Endodermal cell (in vitro differentiated cells): ENCODE data around the gene MAPKAPK2. TPM values are rescaled to one million over a fixed set of nuclear protein-coding genes. Genes with fewer than 3 reads are reported as not detected.

Experiments
- DNase-seq: peaks from one replicate; pipeline ENCODE4 v3.0.0-alpha.2; 2017
- H3K27ac ChIP-seq: 2 replicates; pipeline ENCODE4 v1.5.1; 2013; ENCODE audit warnings: mild to moderate bottlenecking, low read depth, low read length, moderate library complexity
- H3K27me3 ChIP-seq: 2 replicates; pipeline ENCODE4 v1.6.1; 2013; ENCODE audit warnings: mild to moderate bottlenecking, low read length, moderate library complexity; ENCODE audit not compliant: insufficient read depth, control insufficient read depth, poor library complexity, severe bottlenecking
- H3K36me3 ChIP-seq: 2 replicates; pipeline ENCODE4 v1.7.0; 2013; ENCODE audit warnings: mild to moderate bottlenecking, low read length, moderate library complexity; ENCODE audit not compliant: control insufficient read depth, insufficient read depth
- H3K4me1 ChIP-seq: one replicate; pipeline ENCODE4 v1.7.0; 2013; ENCODE audit warnings: low read length; ENCODE audit not compliant: control insufficient read depth, insufficient read depth
- H3K4me3 ChIP-seq: 2 replicates; pipeline ENCODE4 v1.5.1; 2013; ENCODE audit warnings: mild to moderate bottlenecking, low read length, moderate library complexity
- H3K9ac ChIP-seq: 2 replicates; pipeline ENCODE4 v1.6.1; 2013; ENCODE audit warnings: mild to moderate bottlenecking, low read length, moderate library complexity; ENCODE audit not compliant: poor library complexity, severe bottlenecking; ENCODE audit errors: extremely low read depth
- H3K9me3 ChIP-seq: 2 replicates; pipeline ENCODE4 v1.6.1; 2013; ENCODE audit warnings: mild to moderate bottlenecking, low read length, moderate library complexity; ENCODE audit not compliant: control insufficient read depth
- H3K27ac Mint-ChIP-seq: 2 replicates; pipeline ENCODE4 v1.8.0; 2020; ENCODE audit warnings: mixed read lengths
- H3K27me3 Mint-ChIP-seq: 2 replicates; pipeline ENCODE4 v1.8.0; 2021; ENCODE audit warnings: mild to moderate bottlenecking, mixed read lengths; ENCODE audit not compliant: insufficient read depth
- H3K36me3 Mint-ChIP-seq: 2 replicates; pipeline ENCODE4 v1.8.0; 2020; ENCODE audit warnings: low read depth, mixed read lengths
- H3K4me1 Mint-ChIP-seq: 2 replicates; pipeline ENCODE4 v1.8.0; 2020; ENCODE audit warnings: mixed read lengths
- H3K4me3 Mint-ChIP-seq: 2 replicates; pipeline ENCODE4 v1.8.0; 2020; ENCODE audit warnings: mild to moderate bottlenecking, moderate library complexity, mixed read lengths
- H3K9me3 Mint-ChIP-seq: 2 replicates; pipeline ENCODE4 v1.8.0; 2020; ENCODE audit warnings: mild to moderate bottlenecking, mixed read lengths
- WGBS, 2 experiments: methylation state at CpG; one replicate each; pipeline versions ENCODE4 v1.1.5 to v1.1.7; 2013; ENCODE audit warnings: missing lambda C conversion rate in 2 of 2, mixed read lengths in 1 of 2; ENCODE audit not compliant: insufficient coverage in 1 of 2, insufficient read length in 1 of 2; 5-methylcytosine and 5-hydroxymethylcytosine counted together
- total RNA-seq, 2 donors: library from RNA; stranded (reverse); fragmentation: NEBNext Ultra II Directional in 1 of 2; extraction: Animal tissue kit (Norgen Biotek cat#: 25700) in 1 of 2; gene quantifications; 2 replicates in 1 of 2; 3 replicates in 1 of 2; pipeline ENCODE4 v1.2.1, GENCODE V29; 2021
- TF ChIP-seq, protein P1 (sequence below): fragments of 200-600 bp; sonication (generic); conservative IDR thresholded peaks from 2 replicates; pipeline ENCODE4 v1.5.0; 2021; ENCODE audit warnings: antibody characterized with exemption, mild to moderate bottlenecking

The MAPKAPK2 gene
- total RNA-seq, 2 donors from 2014 or later, result 72.8 to 79.7 TPM

DNA sequence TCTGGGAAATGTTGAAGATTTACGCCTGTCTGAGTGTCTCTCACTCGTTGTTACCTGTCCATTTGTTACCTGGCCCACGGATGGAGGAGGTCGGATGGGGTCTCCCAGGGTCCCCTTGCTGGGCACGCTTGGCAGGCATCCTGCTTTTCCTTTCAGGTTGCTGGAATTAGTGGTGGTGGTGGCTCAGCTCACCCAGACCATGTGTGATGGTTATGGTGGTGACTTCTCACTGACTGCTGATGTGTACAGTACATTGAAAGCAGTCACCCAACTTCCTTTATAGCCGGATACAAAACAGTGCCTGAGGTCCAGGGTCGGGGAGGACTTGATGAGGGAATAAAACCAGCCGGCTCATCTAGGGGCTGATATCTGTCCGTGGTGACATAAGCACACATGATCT lies 19.5 kb downstream of the MAPKAPK2 start:
- no peaks in the 10 kb centered on the region for H3K9me3 Mint-ChIP-seq
- no peak overlapping the region for H3K27ac Mint-ChIP-seq
- no peaks in the 10 kb centered on the region for H3K36me3 Mint-ChIP-seq
- H3K36me3 ChIP-seq, result no peaks in the 10 kb centered on the region
- H3K27me3 Mint-ChIP-seq, result no peaks in the 10 kb centered on the region
- TF ChIP-seq, protein P1, sequence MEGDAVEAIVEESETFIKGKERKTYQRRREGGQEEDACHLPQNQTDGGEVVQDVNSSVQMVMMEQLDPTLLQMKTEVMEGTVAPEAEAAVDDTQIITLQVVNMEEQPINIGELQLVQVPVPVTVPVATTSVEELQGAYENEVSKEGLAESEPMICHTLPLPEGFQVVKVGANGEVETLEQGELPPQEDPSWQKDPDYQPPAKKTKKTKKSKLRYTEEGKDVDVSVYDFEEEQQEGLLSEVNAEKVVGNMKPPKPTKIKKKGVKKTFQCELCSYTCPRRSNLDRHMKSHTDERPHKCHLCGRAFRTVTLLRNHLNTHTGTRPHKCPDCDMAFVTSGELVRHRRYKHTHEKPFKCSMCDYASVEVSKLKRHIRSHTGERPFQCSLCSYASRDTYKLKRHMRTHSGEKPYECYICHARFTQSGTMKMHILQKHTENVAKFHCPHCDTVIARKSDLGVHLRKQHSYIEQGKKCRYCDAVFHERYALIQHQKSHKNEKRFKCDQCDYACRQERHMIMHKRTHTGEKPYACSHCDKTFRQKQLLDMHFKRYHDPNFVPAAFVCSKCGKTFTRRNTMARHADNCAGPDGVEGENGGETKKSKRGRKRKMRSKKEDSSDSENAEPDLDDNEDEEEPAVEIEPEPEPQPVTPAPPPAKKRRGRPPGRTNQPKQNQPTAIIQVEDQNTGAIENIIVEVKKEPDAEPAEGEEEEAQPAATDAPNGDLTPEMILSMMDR, result no peak
- 95 to 97% methylated on average over 7 to 9 of the region's 9 CpGs for WGBS, 2 experiments
- H3K27me3 ChIP-seq, result no peaks in the 10 kb centered on the region
- no peak overlapping the region for H3K9ac ChIP-seq
- no peak overlapping the region for H3K4me3 ChIP-seq
- H3K4me3 Mint-ChIP-seq, result no peak overlapping the region
- H3K4me1 ChIP-seq, result peaks cover 25% of the 10 kb centered on the region
- peaks cover 59% of the 10 kb centered on the region for H3K4me1 Mint-ChIP-seq
- no peak for DNase-seq
- H3K9me3 ChIP-seq, result no peaks in the 10 kb centered on the region
- peak overlapping the region; percentile 5 for H3K27ac ChIP-seq

DNA sequence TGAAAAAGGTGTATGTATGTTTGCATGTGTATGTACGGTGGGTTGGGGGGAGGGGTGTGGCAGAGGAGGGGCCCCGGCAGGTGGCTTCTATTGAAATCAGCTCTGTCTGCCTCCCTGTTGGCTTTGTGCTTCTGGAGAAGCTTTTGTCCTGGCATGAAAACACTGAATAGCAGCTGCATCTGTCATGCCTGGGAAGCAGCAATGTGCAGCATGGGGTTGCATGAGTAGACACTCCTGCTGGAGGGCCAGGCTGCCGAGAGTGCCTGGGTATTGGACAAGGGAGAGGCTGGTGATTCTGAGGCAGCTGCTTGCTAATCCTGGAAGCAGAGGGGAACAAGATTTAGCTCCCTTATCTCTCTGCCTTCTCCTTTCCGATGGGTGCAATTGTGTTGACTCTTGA lies 20.5 kb downstream of the MAPKAPK2 start:
- Histone ChIP-seq H3K4me3 (no peak overlapping the region), H3K36me3 (no peaks in the 10 kb centered on the region), H3K4me1 (peaks cover 30% of the 10 kb centered on the region), H3K27ac (peak overlapping the region; percentile 91), H3K9ac (no peak overlapping the region), H3K27me3 (no peaks in the 10 kb centered on the region), H3K9me3 (no peaks in the 10 kb centered on the region)
- no peaks in the 10 kb centered on the region for H3K27me3 Mint-ChIP-seq
- no peaks in the 10 kb centered on the region for H3K36me3 Mint-ChIP-seq
- peak overlapping the region; percentile 72 for H3K27ac Mint-ChIP-seq
- no peaks in the 10 kb centered on the region for H3K9me3 Mint-ChIP-seq
- TF ChIP-seq, protein P1, result no peak
- peak overlapping the region; percentile 25 for H3K4me3 Mint-ChIP-seq
- 18 to 43% methylated on average over 2 to 4 of the region's 4 CpGs for WGBS, 2 experiments
- H3K4me1 Mint-ChIP-seq, result peaks cover 69% of the 10 kb centered on the region
- no peak for DNase-seq

DNA sequence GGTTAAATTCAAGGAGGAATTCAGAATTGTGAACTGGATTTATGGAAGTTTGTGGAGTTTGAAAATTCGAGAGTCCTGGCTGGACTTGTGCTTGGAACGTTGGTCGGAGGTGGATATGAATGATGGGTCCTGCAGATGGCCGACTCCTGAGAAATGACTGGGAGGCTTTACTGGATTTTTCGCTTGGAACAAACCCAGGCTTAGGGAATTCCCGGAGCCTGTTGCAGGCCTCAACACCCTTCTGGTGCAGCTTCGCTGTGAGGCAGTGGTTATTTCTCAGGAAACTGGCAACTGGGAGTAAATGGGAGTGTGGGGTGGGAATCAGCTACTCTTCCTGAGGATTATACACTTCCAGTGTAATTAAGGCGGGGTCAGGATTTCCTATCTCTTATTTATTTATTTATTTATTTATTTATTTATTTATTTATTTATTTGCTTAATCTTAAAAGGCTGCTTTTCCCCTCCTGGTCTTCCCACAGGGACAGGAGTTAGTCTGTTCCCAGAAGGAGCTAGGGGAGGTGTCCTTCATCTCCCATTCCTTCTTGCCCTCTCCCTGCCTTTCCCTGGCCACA lies 21.1 kb downstream of the MAPKAPK2 start:
- peaks cover 73% of the 10 kb centered on the region for H3K4me1 Mint-ChIP-seq
- H3K36me3 ChIP-seq, result no peaks in the 10 kb centered on the region
- H3K9ac ChIP-seq, result no peak overlapping the region
- peak overlapping the region; percentile 91 for H3K27ac ChIP-seq
- peaks cover 2% of the 10 kb centered on the region for H3K36me3 Mint-ChIP-seq
- no peaks in the 10 kb centered on the region for H3K27me3 Mint-ChIP-seq
- 87 to 100% methylated on average over 3 to 7 of the region's 8 CpGs for WGBS, 2 experiments
- H3K9me3 ChIP-seq, result no peaks in the 10 kb centered on the region
- peaks cover 30% of the 10 kb centered on the region for H3K4me1 ChIP-seq
- DNase-seq, result no peak
- H3K27me3 ChIP-seq, result no peaks in the 10 kb centered on the region
- TF ChIP-seq, protein P1, result no peak
- H3K9me3 Mint-ChIP-seq, result no peaks in the 10 kb centered on the region
- H3K4me3 ChIP-seq, result no peak overlapping the region
- H3K27ac Mint-ChIP-seq, result peak overlapping the region; percentile 72
- peak overlapping the region; percentile 25 for H3K4me3 Mint-ChIP-seq
